NCI-H748 treated with DMSO at 0.1 percent for 48 hours (cell line): ENCODE data around the gene TYRO3.

ENCODE experiments used
- DNase-seq: peaks from one replicate; lab custom pipeline; 2025; lab: John Stamatoyannopoulos, UW

The TYRO3 gene

DNA sequence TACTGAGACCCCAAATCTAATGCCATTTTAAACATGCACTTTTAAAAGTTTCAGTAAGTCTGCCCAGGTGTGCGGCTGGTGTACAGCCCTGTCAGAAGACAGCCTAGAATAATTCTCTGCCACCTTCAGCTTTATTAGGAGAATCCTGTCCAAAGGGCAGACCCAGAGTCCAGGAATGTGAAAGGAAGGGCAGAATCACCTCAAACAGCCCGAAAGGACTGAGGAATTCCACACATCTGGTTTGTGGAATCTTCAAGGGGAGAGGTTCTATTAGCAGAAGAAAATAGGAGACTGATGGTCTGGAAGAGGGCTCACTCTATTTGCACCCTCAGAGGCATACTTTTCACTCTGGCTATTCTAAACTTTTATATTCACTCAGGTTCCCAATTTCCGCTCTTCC lies 46.6 kb downstream of the TYRO3 start:
- DNase-seq, result no peak

- no peak for DNase-seq
These were observed 48.0 kb downstream of the TYRO3 start for GRCh38 chr15:41606997-41607396.

DNA sequence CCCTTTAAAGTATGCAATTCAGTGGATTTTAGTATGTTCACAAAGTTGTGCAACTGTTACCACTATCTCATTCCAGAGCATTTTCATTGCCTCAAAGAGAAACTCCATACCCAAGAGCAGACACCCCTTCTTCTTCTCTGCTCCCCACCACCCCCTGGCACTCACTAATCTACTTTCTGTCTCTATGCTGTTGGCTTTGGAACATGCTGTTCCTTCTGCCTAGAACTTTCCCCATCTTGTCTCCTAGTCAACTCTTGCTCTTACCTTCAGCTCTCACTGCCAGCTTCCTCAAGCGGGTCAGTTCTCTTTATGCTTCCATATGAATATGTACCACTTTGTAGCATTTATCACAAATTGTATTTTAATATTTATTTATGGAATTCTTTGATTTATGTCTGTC lies 50.1 kb downstream of the TYRO3 start:
- DNase-seq, result no peak

GRCh38 chr15:41610048-41610447 lies 51.0 kb downstream of the TYRO3 start:
- no peak for DNase-seq

DNA sequence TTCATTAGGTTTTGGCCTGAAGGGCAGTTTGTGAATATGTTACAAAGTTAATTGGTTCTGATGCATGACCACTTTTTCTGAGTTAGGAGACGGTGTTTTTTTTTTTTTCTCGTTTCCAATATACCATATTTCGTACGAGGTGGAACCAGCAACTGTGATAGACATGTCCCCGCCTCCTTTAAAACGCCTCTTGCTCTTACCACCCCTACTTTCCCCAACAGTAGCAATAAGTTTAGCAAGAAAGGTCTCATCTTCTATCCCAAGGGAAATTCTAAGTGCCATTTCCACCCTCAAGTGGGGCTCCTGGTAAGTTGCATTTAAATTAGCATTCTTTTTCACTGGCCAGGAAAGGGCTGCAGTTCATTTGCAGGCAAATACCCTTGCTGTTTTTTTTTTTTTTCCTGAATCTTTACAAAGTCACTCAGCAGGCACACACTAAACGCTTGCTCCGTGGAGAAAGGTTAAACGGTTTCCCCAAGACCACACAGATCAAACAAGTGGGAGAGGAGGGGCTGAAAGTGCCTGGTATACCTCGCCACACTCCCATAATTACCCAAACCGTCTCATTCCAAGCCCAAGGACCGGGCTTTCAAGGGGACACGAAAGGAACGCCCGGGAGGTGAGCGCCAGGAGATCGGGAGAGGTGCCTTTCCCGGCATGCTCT lies 61.7 kb downstream of the TYRO3 start:
- no peak for DNase-seq

- peak; percentile 43 for DNase-seq
These were observed 62.5 kb downstream of the TYRO3 start for GRCh38 chr15:41621200-41622193.

DNA sequence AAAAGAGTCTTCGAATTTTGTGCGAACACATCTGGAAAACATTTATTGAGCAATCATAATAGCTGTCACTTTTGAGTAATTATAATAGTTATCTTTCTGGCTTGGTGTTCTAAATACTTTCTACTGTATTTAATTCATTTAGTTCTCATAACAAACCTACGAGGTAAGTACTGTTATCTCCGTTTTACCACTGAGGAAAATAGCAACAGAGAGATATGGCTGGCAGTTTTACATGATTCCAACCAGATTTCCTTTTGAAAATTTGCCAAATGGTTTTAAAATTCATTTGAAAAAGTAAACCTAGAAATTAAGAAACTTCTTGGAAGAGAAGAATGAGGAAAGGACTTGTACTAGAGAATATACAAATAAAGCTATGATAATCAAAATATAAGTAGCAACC lies 63.9 kb downstream of the TYRO3 start:
- DNase-seq, result no peak

GRCh38 chr15:41627203-41627602 lies 68.2 kb downstream of the TYRO3 start:
- no peak for DNase-seq

DNA sequence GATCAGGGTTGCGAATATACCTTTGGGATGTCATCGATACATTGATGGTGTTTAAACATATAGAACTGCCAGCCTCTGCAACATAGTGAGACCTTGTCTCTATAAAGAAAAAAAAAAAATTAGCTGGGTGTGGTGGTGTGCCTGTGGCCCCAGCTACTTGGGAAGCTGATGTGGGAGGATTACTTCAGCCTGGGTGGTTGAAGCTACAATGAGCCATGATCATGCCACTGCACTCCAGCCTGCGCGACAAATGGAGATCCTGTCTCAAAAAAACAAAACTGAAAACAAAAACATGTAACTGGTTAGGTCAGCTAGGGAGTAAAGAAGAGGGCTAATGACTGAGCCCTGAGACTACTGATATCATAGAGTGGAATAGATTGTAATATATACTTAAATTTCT lies 70.5 kb downstream of the TYRO3 start:
- DNase-seq, result no peak

DNA sequence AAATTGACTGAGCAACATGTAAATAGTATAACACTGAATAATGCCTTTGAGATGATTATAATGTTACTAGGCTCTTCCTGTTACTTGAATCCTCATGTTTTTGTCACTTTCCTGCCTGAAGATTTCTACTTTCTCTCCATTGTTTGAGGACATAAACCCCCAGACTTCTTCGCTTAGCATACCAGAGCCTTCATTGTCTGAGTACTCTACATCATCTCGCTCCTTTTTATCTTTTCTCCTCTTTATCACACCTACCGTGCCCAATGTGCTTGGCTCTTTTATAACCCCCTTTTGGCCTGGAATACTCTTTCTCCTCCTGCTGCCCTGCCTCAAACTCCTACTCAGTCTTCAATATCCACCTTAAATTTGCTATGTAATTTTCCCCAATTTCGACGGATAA lies 70.9 kb downstream of the TYRO3 start:
- no peak for DNase-seq

- DNase-seq, result no peak
These were observed 71.7 kb downstream of the TYRO3 start for GRCh38 chr15:41630616-41631217.

- DNase-seq, result no peak
These were observed 73.0 kb downstream of the TYRO3 start for GRCh38 chr15:41631880-41632470.
